ENCODE data around the gene RHD. TPM values are rescaled to one million over a fixed set of nuclear protein-coding genes. Genes with fewer than 3 reads are reported as not detected.
"Not testable (repeated sequence)": the region's sequence is repeated elsewhere in the genome, so short reads cannot be mapped to it uniquely, and the experiment has no call there.

RHD gene
- polyA plus RNA-seq, 1 of the 3 experiments (the other 2 are of a cell fraction) = not detected

DNA sequence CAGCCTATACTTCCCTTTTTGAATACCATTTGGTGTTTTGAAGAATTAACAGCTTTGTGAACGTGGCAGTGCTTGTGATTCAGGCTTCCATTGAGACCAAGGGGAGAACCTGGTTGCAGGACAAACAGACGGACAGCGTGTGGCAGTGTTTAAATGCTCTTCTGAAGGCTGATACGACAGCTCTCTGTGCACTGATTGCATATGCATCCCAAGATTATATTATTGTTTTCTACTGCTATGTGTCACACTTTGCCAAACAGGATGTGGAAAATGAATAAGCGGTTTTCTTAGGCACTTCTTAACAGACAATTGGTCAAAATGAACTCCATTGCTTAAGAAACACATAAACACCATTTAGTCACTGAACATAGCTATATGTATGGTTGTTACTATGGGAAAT lies 57.6 kb downstream of the RHD start:
- H3K4me1 ChIP-seq (ENCODE audit: control insufficient read depth in 1 of 2, insufficient read depth in 2 of 2, low read depth in 1 of 2, low read length in 1 of 2); H3K27me3 ChIP-seq (ENCODE audit: insufficient read depth); H4K20me1 ChIP-seq (ENCODE audit: insufficient read depth); H3K4me2 ChIP-seq; H3K4me3 ChIP-seq (ENCODE audit: low read depth in 2 of 2, low read length in 1 of 2); POLR2A ChIA-PET; H3K36me3 ChIP-seq (replicated peaks in 1 of 2; ENCODE audit: control insufficient read depth in 1 of 2, insufficient read depth in 2 of 2, low read length in 1 of 2); H3K9ac ChIP-seq; H3K9me3 ChIP-seq; CTCF ChIA-PET; H3F3A ChIP-seq (replicated peaks; ENCODE audit: insufficient read depth); DNase-seq; H3K9me2 ChIP-seq; H2AFZ ChIP-seq (ENCODE audit: low read depth): not testable (repeated sequence)
- peak; percentile 24 for TF ChIP-seq CTCF (IDR thresholded peaks at IDR 0.05)
- TF ChIP-seq RAD21 (IDR thresholded peaks at IDR 0.05; ENCODE audit: low read length) = peak; percentile 37; the same call in 1 of the 2 replicates
- WGBS (ENCODE audit: low lambda C conversion rate) = 33% methylated on average over 2 of the region's 5 CpGs
- H3K79me2 ChIP-seq (ENCODE audit: insufficient read depth) = peaks cover 37% of the 10 kb centered on the region
- peak overlapping the region in 1 of 2 experiments; percentile 46; a peak in 2 of 4 replicates for H3K27ac ChIP-seq (ENCODE audit: low read depth in 2 of 2, low read length in 1 of 2)

DNA sequence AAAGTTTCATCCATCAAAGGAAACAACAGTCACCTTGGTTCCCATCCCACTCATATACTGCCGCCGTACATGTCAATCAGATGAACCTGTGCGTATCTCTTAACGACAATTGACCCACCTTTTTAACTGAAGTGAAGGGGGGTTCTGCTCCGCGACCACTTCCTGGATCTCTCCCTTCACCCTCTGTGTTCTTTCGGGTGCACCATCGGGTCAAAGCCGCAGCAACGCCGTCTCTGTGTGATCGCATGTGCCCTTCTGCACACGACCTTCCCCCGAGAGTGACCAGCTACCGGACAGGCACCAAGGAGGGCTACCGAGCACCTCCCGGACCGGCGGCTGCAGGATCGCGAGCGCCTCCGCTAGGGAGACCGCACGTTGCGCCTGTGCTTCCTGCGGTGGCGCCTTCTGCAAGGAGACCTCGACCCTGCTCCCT lies 64.6 kb downstream of the RHD start:
- CTCF ChIA-PET; H3K9me3 ChIP-seq; H3K27me3 ChIP-seq (ENCODE audit: insufficient read depth); DNase-seq; H3K27ac ChIP-seq (ENCODE audit: low read depth in 2 of 2, low read length in 1 of 2); POLR2A ChIA-PET; H3K9me2 ChIP-seq; H2AFZ ChIP-seq (ENCODE audit: low read depth): not testable (repeated sequence)
- under 1% methylated on average over 9 of the region's 29 CpGs for WGBS (ENCODE audit: low lambda C conversion rate)
- peak overlapping the region; percentile 60 for H3K9ac ChIP-seq
- peaks cover 23% of the 10 kb centered on the region; the same call in 1 of the 2 replicates for H4K20me1 ChIP-seq (ENCODE audit: insufficient read depth)
- peak overlapping the region; percentile 69 to 80 for H3K4me3 ChIP-seq (ENCODE audit: low read depth in 2 of 2, low read length in 1 of 2)
- peaks cover 3 to 17% of the 10 kb centered on the region in 2 experiments for H3K36me3 ChIP-seq (replicated peaks in 1 of 2; ENCODE audit: control insufficient read depth in 1 of 2, insufficient read depth in 2 of 2, low read length in 1 of 2)
- TF ChIP-seq, protein P1, sequence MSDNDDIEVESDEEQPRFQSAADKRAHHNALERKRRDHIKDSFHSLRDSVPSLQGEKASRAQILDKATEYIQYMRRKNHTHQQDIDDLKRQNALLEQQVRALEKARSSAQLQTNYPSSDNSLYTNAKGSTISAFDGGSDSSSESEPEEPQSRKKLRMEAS (IDR thresholded peaks at IDR 0.05; ENCODE audit: low read depth) = 0 out of 2 replicates have a peak, but pooled peaks have one; percentile 19
- TF ChIP-seq CTCF (IDR thresholded peaks at IDR 0.05) = peak; percentile 19
- H3F3A ChIP-seq (replicated peaks; ENCODE audit: insufficient read depth) = peaks cover 12% of the 10 kb centered on the region
- H3K79me2 ChIP-seq (ENCODE audit: insufficient read depth) = peaks cover 67% of the 10 kb centered on the region
- H3K4me2 ChIP-seq = peak overlapping the region; percentile 62
- H3K4me1 ChIP-seq (ENCODE audit: control insufficient read depth in 1 of 2, insufficient read depth in 2 of 2, low read depth in 1 of 2, low read length in 1 of 2) = peaks cover 3 to 18% of the 10 kb centered on the region in 2 experiments; a peak in 2 of 4 replicates

GRCh38 chr1:25337483-25338187 lies 65.3 kb downstream of the RHD start:
- Histone ChIP-seq H3K4me3 (ENCODE audit: low read depth in 2 of 2, low read length in 1 of 2) (peak overlapping the region; percentile 90 to 93), H3K4me1 (ENCODE audit: control insufficient read depth in 1 of 2, insufficient read depth in 2 of 2, low read depth in 1 of 2, low read length in 1 of 2) (peaks cover 3 to 22% of the 10 kb centered on the region in 2 experiments; a peak in 2 of 4 replicates), H3F3A (replicated peaks; ENCODE audit: insufficient read depth) (peaks cover 19% of the 10 kb centered on the region), H3K36me3 (replicated peaks in 1 of 2; ENCODE audit: control insufficient read depth in 1 of 2, insufficient read depth in 2 of 2, low read length in 1 of 2) (peaks cover 3 to 23% of the 10 kb centered on the region in 2 experiments), H3K4me2 (peak overlapping the region; percentile 81; the same call in 1 of the 2 replicates), H3K27ac (ENCODE audit: low read depth in 2 of 2, low read length in 1 of 2) (peak overlapping the region; percentile 82 to 97), H3K79me2 (ENCODE audit: insufficient read depth) (peaks cover 68% of the 10 kb centered on the region), H4K20me1 (ENCODE audit: insufficient read depth) (peaks cover 24% of the 10 kb centered on the region; the same call in 1 of the 2 replicates), H3K9ac (peak overlapping the region; percentile 96)
- H3K27me3 ChIP-seq (ENCODE audit: insufficient read depth); H3K9me3 ChIP-seq; H3K9me2 ChIP-seq; DNase-seq; H2AFZ ChIP-seq (ENCODE audit: low read depth); CTCF ChIA-PET: not testable (repeated sequence)
- POLR2A ChIA-PET = interaction anchor here (0.8 kb wide), 1 partner anchor 90 kb away, joined by 3 read pairs; the partner anchor contains the start of gene RSRP1
- WGBS (ENCODE audit: low lambda C conversion rate) = 0% methylated on average over 8 of the region's 39 CpGs

Data from SK-N-SH (cell line).